IMR-90 (cell line): ENCODE data around the gene RASGRF2. TPM values are rescaled to one million over a fixed set of nuclear protein-coding genes. Genes with fewer than 3 reads are reported as not detected.

ENCODE experiments used
- ATAC-seq: fragments of 200-7000 bp; cut with Tn5 transposase; 2 replicates; pipeline ENCODE4 v1.9.1; 2020; ENCODE audit warnings: low read depth, mild to moderate bottlenecking, moderate library complexity
- BruUV-seq: library from RNA; stranded (reverse); fragments of 400-500 nt; replicated peaks from 2 replicates; lab custom pipeline; 2021; lab: Mats Ljungman, UMichigan
- CTCF ChIA-PET: fragments of 300-600 bp; formaldehyde crosslinking; extraction: SDS; loops from one replicate; lab custom pipeline; 2021; ENCODE audit warnings: antibody characterized with exemption; lab: Yijun Ruan, JAX
- POLR2A ChIA-PET: fragments of 300-600 bp; sonication (Branson Sonifier 250); formaldehyde crosslinking; loops from one replicate; lab custom pipeline; 2022; ENCODE audit warnings: antibody characterized with exemption; ENCODE audit not compliant: unreplicated experiment; lab: Charles Lee
- DNase-seq: peaks from one replicate; pipeline ENCODE4 v3.0.0; 2013
- H2AFZ ChIP-seq: replicated peaks from 2 replicates; pipeline ENCODE3; 2013; ENCODE audit warnings: low read length, mild to moderate bottlenecking; ENCODE audit not compliant: poor library complexity
- H2AK5ac ChIP-seq: 2 replicates; pipeline ENCODE4 v1.6.1; 2013; ENCODE audit warnings: low read depth, low read length, inconsistent platforms
- H2AK9ac ChIP-seq: replicated peaks from 2 replicates; pipeline ENCODE3; 2013; ENCODE audit warnings: mild to moderate bottlenecking, low read depth, low read length, moderate library complexity; ENCODE audit not compliant: poor library complexity
- H2BK120ac ChIP-seq: 2 replicates; pipeline ENCODE4 v1.6.1; 2013; ENCODE audit warnings: low read depth, low read length, inconsistent platforms
- H2BK15ac ChIP-seq: 3 replicates; pipeline ENCODE4 v1.6.1; 2013; ENCODE audit warnings: low read depth, low read length, inconsistent platforms
- H2BK20ac ChIP-seq: 2 replicates; pipeline ENCODE4 v1.6.1; 2013; ENCODE audit warnings: low read depth, mild to moderate bottlenecking, inconsistent platforms, low read length, moderate library complexity
- H2BK5ac ChIP-seq: 2 replicates; pipeline ENCODE4 v1.6.1; 2013; ENCODE audit warnings: mild to moderate bottlenecking, low read depth, low read length, inconsistent platforms; ENCODE audit not compliant: poor library complexity, severe bottlenecking
- H3K14ac ChIP-seq: replicated peaks from 2 replicates; pipeline ENCODE4 v1.6.1; 2013; ENCODE audit warnings: low read depth, low read length, inconsistent platforms
- H3K18ac ChIP-seq: 2 replicates; pipeline ENCODE4 v1.6.1; 2013; ENCODE audit warnings: low read depth, low read length, control low read depth
- H3K23ac ChIP-seq: 2 replicates; pipeline ENCODE4 v1.6.1; 2013; ENCODE audit warnings: low read depth, low read length, inconsistent platforms
- H3K27ac ChIP-seq: 2 replicates; pipeline ENCODE4 v1.5.1; 2013; ENCODE audit warnings: mild to moderate bottlenecking, control low read depth, low read length; ENCODE audit not compliant: insufficient read depth
- H3K27me3 ChIP-seq: 2 replicates; pipeline ENCODE4 v1.6.1; 2013; ENCODE audit warnings: low read length; ENCODE audit not compliant: control insufficient read depth, insufficient read depth
- H3K36me3 ChIP-seq: 2 replicates; pipeline ENCODE4 v1.6.1; 2013; ENCODE audit warnings: low read length, mixed read lengths; ENCODE audit not compliant: control insufficient read depth, insufficient read depth
- H3K4ac ChIP-seq: 2 replicates; pipeline ENCODE4 v1.6.1; 2013; ENCODE audit warnings: low read depth, low read length, inconsistent platforms
- H3K4me1 ChIP-seq: 2 replicates; pipeline ENCODE4 v1.6.1; 2013; ENCODE audit warnings: low read length, mixed read lengths; ENCODE audit not compliant: control insufficient read depth, insufficient read depth
- H3K4me2 ChIP-seq: 2 replicates; pipeline ENCODE4 v1.6.1; 2013; ENCODE audit warnings: low read depth, mild to moderate bottlenecking, control low read depth, low read length, moderate library complexity
- H3K4me3 ChIP-seq: 2 replicates; pipeline ENCODE4 v1.5.1; 2013; ENCODE audit warnings: low read depth, mild to moderate bottlenecking, control low read depth, low read length, moderate library complexity; ENCODE audit not compliant: insufficient read depth
- H3K56ac ChIP-seq: 2 replicates; pipeline ENCODE4 v1.6.1; 2013; ENCODE audit warnings: low read length, inconsistent platforms; ENCODE audit not compliant: insufficient read depth; ENCODE audit errors: extremely low read depth
- H3K79me1 ChIP-seq, 2 experiments: 2 replicates each; pipeline ENCODE4 v1.6.1; 2013; ENCODE audit warnings: low read length in 2 of 2, inconsistent platforms in 1 of 2, low read depth in 1 of 2
- H3K9ac ChIP-seq: 2 replicates; pipeline ENCODE4 v1.6.1; 2013; ENCODE audit warnings: low read depth, low read length, control low read depth
- H3K9me1 ChIP-seq: 2 replicates; pipeline ENCODE4 v1.6.1; 2013; ENCODE audit warnings: low read length, inconsistent platforms; ENCODE audit not compliant: insufficient read depth
- H3K9me3 ChIP-seq: 2 replicates; pipeline ENCODE4 v1.6.1; 2013; ENCODE audit warnings: low read length; ENCODE audit not compliant: control insufficient read depth, insufficient read depth
- H4K20me1 ChIP-seq: 2 replicates; pipeline ENCODE4 v1.6.1; 2013; ENCODE audit warnings: low read length, inconsistent platforms; ENCODE audit not compliant: insufficient read depth
- H4K5ac ChIP-seq: 2 replicates; pipeline ENCODE4 v1.6.1; 2013; ENCODE audit warnings: mild to moderate bottlenecking, low read depth, low read length, control low read depth
- H4K8ac ChIP-seq, 2 experiments: 2 replicates each; pipeline ENCODE4 v1.6.1; 2013; ENCODE audit warnings: low read depth in 2 of 2, low read length in 2 of 2, control low read depth in 1 of 2, inconsistent platforms in 1 of 2
- H4K91ac ChIP-seq: 2 replicates; pipeline ENCODE4 v1.6.1; 2013; ENCODE audit warnings: low read depth, low read length, inconsistent platforms; ENCODE audit not compliant: insufficient read depth
- BHLHE40 ChIP-seq: fragments of 150-350 bp; IDR thresholded peaks from 2 replicates; pipeline ENCODE4 v1.6.1; 2016; ENCODE audit warnings: mild to moderate bottlenecking, low read depth, low read length
- CEBPB ChIP-seq: IDR thresholded peaks from 2 replicates; pipeline ENCODE4 v1.6.1; 2012; ENCODE audit warnings: low read depth, low read length, improper control_type of control experiment
- CHD1 ChIP-seq: IDR thresholded peaks from 2 replicates; pipeline ENCODE4 v1.6.1; 2012; ENCODE audit warnings: low read depth, low read length, improper control_type of control experiment
- CTCF ChIP-seq: conservative IDR thresholded peaks from 2 replicates; pipeline ENCODE4 v1.5.1; 2012; ENCODE audit warnings: mild to moderate bottlenecking, low read depth, low read length, improper control_type of control experiment
- ELK1 ChIP-seq: fragments of 150-350 bp; IDR thresholded peaks from 2 replicates; pipeline ENCODE4 v1.6.1; 2016; ENCODE audit warnings: low read depth, mild to moderate bottlenecking, low read length, moderate library complexity, borderline replicate concordance
- FOS ChIP-seq: fragments of 150-350 bp; IDR thresholded peaks from 2 replicates; pipeline ENCODE4 v1.6.1; 2016; ENCODE audit warnings: low read depth, low read length
- MAFK ChIP-seq: IDR thresholded peaks from 2 replicates; pipeline ENCODE4 v1.6.1; 2012; ENCODE audit warnings: low read depth, low read length, improper control_type of control experiment
- MAZ ChIP-seq: IDR thresholded peaks from 2 replicates; pipeline ENCODE4 v1.6.1; 2012; ENCODE audit warnings: low read depth, mild to moderate bottlenecking, low read length, improper control_type of control experiment, moderate library complexity, borderline replicate concordance
- MXI1 ChIP-seq: IDR thresholded peaks from 2 replicates; pipeline ENCODE4 v1.6.1; 2012; ENCODE audit warnings: low read depth, mild to moderate bottlenecking, low read length, moderate library complexity, borderline replicate concordance
- NFE2L2 ChIP-seq: fragments of 150-350 bp; IDR thresholded peaks from 2 replicates; pipeline ENCODE4 v1.6.1; 2016; ENCODE audit warnings: low read depth, mild to moderate bottlenecking, low read length
- POLR2A ChIP-seq: IDR thresholded peaks from 2 replicates; pipeline ENCODE4 v1.6.1; 2012; ENCODE audit warnings: mild to moderate bottlenecking, low read depth, low read length
- RAD21 ChIP-seq: IDR thresholded peaks from 2 replicates; pipeline ENCODE4 v1.6.1; 2012; ENCODE audit warnings: low read length, improper control_type of control experiment
- RCOR1 ChIP-seq: IDR thresholded peaks from 2 replicates; pipeline ENCODE4 v1.6.1; 2012; ENCODE audit warnings: mild to moderate bottlenecking, low read length, improper control_type of control experiment; ENCODE audit not compliant: insufficient replicate concordance
- RFX5 ChIP-seq: IDR thresholded peaks from 2 replicates; pipeline ENCODE4 v1.8.0; 2012; ENCODE audit warnings: low read depth, mild to moderate bottlenecking, low read length, moderate library complexity
- SMC3 ChIP-seq: fragments of 150-350 bp; IDR thresholded peaks from 2 replicates; pipeline ENCODE4 v1.6.1; 2016; ENCODE audit warnings: low read depth, mild to moderate bottlenecking, antibody characterized with exemption, low read length, moderate library complexity
- USF2 ChIP-seq: fragments of 150-350 bp; IDR thresholded peaks from 2 replicates; pipeline ENCODE4 v1.6.1; 2017; ENCODE audit warnings: mild to moderate bottlenecking, antibody characterized with exemption, low read length, low read depth
- WGBS, 2 experiments: methylation state at CpG; one replicate each; pipeline versions ENCODE4 v1.1.5 to v1.1.7; 2013; ENCODE audit warnings: missing lambda C conversion rate in 2 of 2; ENCODE audit not compliant: insufficient read length in 1 of 2; ENCODE audit errors: extremely low coverage in 2 of 2; 5-methylcytosine and 5-hydroxymethylcytosine counted together
- dilution Hi-C: fragments of 300-500 bp; cut with HindIII; formaldehyde crosslinking; loops from one replicate; pipeline ENCODE4 v1.14.3; 2018; ENCODE audit warnings: low sequenced_read_pairs; ENCODE audit not compliant: unreplicated experiment
- in situ Hi-C: fragments of 300-500 bp; cut with MboI; formaldehyde crosslinking; loops from 3 replicates; pipeline ENCODE4 v1.14.3; 2019; ENCODE audit warnings: low sequenced_read_pairs, inconsistent platforms, mixed read lengths
- intact Hi-C: fragments of 100-400 bp; cut with micrococcal nuclease; formaldehyde crosslinking; loops from 2 replicates; pipeline ENCODE4 v1.10.0; 2022
- polyA plus RNA-seq, 3 experiments: library from polyadenylated mRNA; depleted of rRNA; stranded (reverse); fragments of >200 nt; gene quantifications; 2 replicates each; pipeline ENCODE4 v1.2.3, GENCODE V29; 2012; ENCODE audit warnings: low replicate concordance in 1 of 3
- total RNA-seq: library from RNA; depleted of rRNA; stranded (reverse); fragments of >200 nt; gene quantifications from 2 replicates; pipeline ENCODE4 v1.2.3, GENCODE V29; 2012

Gene RASGRF2
- total and polyA plus RNA-seq, 2 of the 4 experiments (the other 2 are of a cell fraction), result 2.9 to 5.0 TPM

- WGBS, 2 experiments, result no CpG with 5 or more reads among the region's 1 CpG
- H3K4me1 ChIP-seq, result no peaks in the 10 kb centered on the region
- dilution Hi-C loops, result no loop called here
Observed at GRCh38 chr5:80931411-80931810, 28.8 kb upstream of the RASGRF2 start.

More at GRCh38 chr5:80931411-80931810, 28.8 kb upstream of the RASGRF2 start:
- intact Hi-C loops, result no loop called here
- Histone ChIP-seq H3K23ac (no peak overlapping the region), H3K56ac (no peak overlapping the region), H4K91ac (no peak overlapping the region), H2BK20ac (no peak overlapping the region), H3K4me2 (no peak overlapping the region), H3K4ac (no peak overlapping the region), H3K18ac (no peak overlapping the region), H2AFZ (no peak overlapping the region), H3K4me3 (no peak overlapping the region), H3K9ac (no peak overlapping the region), H2BK5ac (no peak overlapping the region), H3K36me3 (no peaks in the 10 kb centered on the region), H4K20me1 (no peaks in the 10 kb centered on the region), H2AK9ac (no peak overlapping the region), H3K27me3 (no peaks in the 10 kb centered on the region; the same call in 1 of the 2 replicates), H3K9me1 (no peaks in the 10 kb centered on the region), H3K14ac (no peak overlapping the region), H3K9me3 (no peaks in the 10 kb centered on the region), H2BK120ac (no peak overlapping the region), H4K8ac (no peak overlapping the region), H3K27ac (no peak overlapping the region), H4K5ac (no peak overlapping the region), H3K79me1 (no peaks in the 10 kb centered on the region), H2BK15ac (no peak overlapping the region), H2AK5ac (no peak overlapping the region)
- BruUV-seq, result no TSS peak
- POLR2A ChIA-PET, result interaction anchor here (0.6 kb wide), 1 partner anchor 255 kb away, joined by 4 read pairs; no protein-coding TSS in a partner anchor
- TF ChIP-seq RCOR1, result no peak
- no peak for TF ChIP-seq RFX5
- TF ChIP-seq SMC3, result no peak
- no peak for TF ChIP-seq MAFK
- no peak for TF ChIP-seq CTCF
- no peak for TF ChIP-seq NFE2L2
- TF ChIP-seq BHLHE40, result no peak
- TF ChIP-seq RAD21, result no peak
- no peak for TF ChIP-seq CHD1
- TF ChIP-seq CEBPB, result no peak
- no peak for TF ChIP-seq FOS
- no peak for TF ChIP-seq ELK1
- no peak for TF ChIP-seq POLR2A
- no peak for TF ChIP-seq MXI1
- TF ChIP-seq MAZ, result no peak
- TF ChIP-seq USF2, result no peak
- CTCF ChIA-PET, result no interaction called here
- DNase-seq (no peak), ATAC-seq (no peak)
- in situ Hi-C loops, result no loop called here
